H7 (cell line): ENCODE results near the gene GLYAT. TPM values are rescaled to one million over a fixed set of nuclear protein-coding genes. Genes with fewer than 3 reads are reported as not detected.

Source experiments
- DNase-seq: peaks from one replicate; pipeline ENCODE4 v3.0.0; 2012
- H3K27me3 ChIP-seq: 2 replicates; pipeline ENCODE4 v1.6.0; 2011; ENCODE audit warnings: mild to moderate bottlenecking, low read length; ENCODE audit not compliant: control insufficient read depth, insufficient read depth
- H3K36me3 ChIP-seq: replicated peaks from 2 replicates; pipeline ENCODE4 v1.5.1; 2011; ENCODE audit warnings: low read length; ENCODE audit not compliant: control insufficient read depth, insufficient read depth
- H3K4me3 ChIP-seq: 2 replicates; pipeline ENCODE4 v1.5.1; 2011; ENCODE audit warnings: low read depth, mild to moderate bottlenecking, control low read depth, low read length, moderate library complexity; ENCODE audit not compliant: insufficient read depth
- total RNA-seq: library from RNA; depleted of rRNA; stranded (reverse); fragments of >200 nt; shearing (Covaris generic); gene quantifications from 2 replicates; pipeline ENCODE4 v1.2.3, GENCODE V29; 2014; rRNA removed

GLYAT gene
- not detected in 2 replicates for total RNA-seq

GRCh38 chr11:58731819-58732218 lies at the start of gene GLYAT:
Gene GLYAT (minus strand): TSS chr11:58731943. CDS start chr11:58724496, 7,447 bp downstream.
- Histone ChIP-seq H3K27me3 (no peaks in the 10 kb centered on the region), H3K36me3 (no peaks in the 10 kb centered on the region), H3K4me3 (no peak within 1 kb of the TSS)
- no peak for DNase-seq

GRCh38 chr11:58781345-58781744 lies 49.6 kb upstream of the GLYAT start:
- no peaks in the 10 kb centered on the region for H3K27me3 ChIP-seq
- H3K36me3 ChIP-seq = no peaks in the 10 kb centered on the region
- H3K4me3 ChIP-seq = no peak overlapping the region
- no peak for DNase-seq

- no peak for DNase-seq
Measured at GRCh38 chr11:58780578-58780977, 48.8 kb upstream of the GLYAT start.

GRCh38 chr11:58776891-58777710 lies 45.4 kb upstream of the GLYAT start:
- H3K4me3 ChIP-seq = no peak overlapping the region
- H3K27me3 ChIP-seq = no peaks in the 10 kb centered on the region
- no peak for DNase-seq
- no peaks in the 10 kb centered on the region for H3K36me3 ChIP-seq

More at GRCh38 chr11:58780578-58780977, 48.8 kb upstream of the GLYAT start:
- Histone ChIP-seq H3K27me3 (no peaks in the 10 kb centered on the region), H3K4me3 (no peak overlapping the region), H3K36me3 (no peaks in the 10 kb centered on the region)

GRCh38 chr11:58775066-58775708 lies 43.4 kb upstream of the GLYAT start:
- Histone ChIP-seq H3K27me3 (no peaks in the 10 kb centered on the region), H3K36me3 (no peaks in the 10 kb centered on the region), H3K4me3 (no peak overlapping the region)
- no peak for DNase-seq

- Histone ChIP-seq H3K27me3 (no peaks in the 10 kb centered on the region), H3K36me3 (no peaks in the 10 kb centered on the region), H3K4me3 (no peak overlapping the region)
- DNase-seq = no peak
Measured at GRCh38 chr11:58774164-58774593, 42.4 kb upstream of the GLYAT start.

GRCh38 chr11:58773337-58773736 lies 41.6 kb upstream of the GLYAT start:
- Histone ChIP-seq H3K4me3 (no peak overlapping the region), H3K27me3 (no peaks in the 10 kb centered on the region), H3K36me3 (no peaks in the 10 kb centered on the region)
- no peak for DNase-seq

GRCh38 chr11:58772329-58773285 lies 40.9 kb upstream of the GLYAT start:
- Histone ChIP-seq H3K4me3 (no peak overlapping the region), H3K27me3 (no peaks in the 10 kb centered on the region)
- no peak for DNase-seq

GRCh38 chr11:58771458-58771855 lies 39.7 kb upstream of the GLYAT start:
- no peaks in the 10 kb centered on the region for H3K27me3 ChIP-seq
- DNase-seq = no peak
- no peak overlapping the region for H3K4me3 ChIP-seq
- H3K36me3 ChIP-seq = no peaks in the 10 kb centered on the region

More at GRCh38 chr11:58772329-58773285, 40.9 kb upstream of the GLYAT start:
- no peaks in the 10 kb centered on the region for H3K36me3 ChIP-seq

- DNase-seq = no peak
- H3K4me3 ChIP-seq = no peak overlapping the region
- H3K36me3 ChIP-seq = no peaks in the 10 kb centered on the region
- no peaks in the 10 kb centered on the region for H3K27me3 ChIP-seq
Measured at GRCh38 chr11:58770627-58771457, 39.1 kb upstream of the GLYAT start.

- Histone ChIP-seq H3K4me3 (no peak overlapping the region), H3K27me3 (no peaks in the 10 kb centered on the region), H3K36me3 (no peaks in the 10 kb centered on the region)
- DNase-seq = no peak
Measured at GRCh38 chr11:58770166-58770565, 38.4 kb upstream of the GLYAT start.

GRCh38 chr11:58769308-58769707 lies 37.6 kb upstream of the GLYAT start:
- Histone ChIP-seq H3K27me3 (no peaks in the 10 kb centered on the region), H3K36me3 (no peaks in the 10 kb centered on the region), H3K4me3 (no peak overlapping the region)
- DNase-seq = no peak

- H3K36me3 ChIP-seq = no peaks in the 10 kb centered on the region
- DNase-seq = no peak
- no peaks in the 10 kb centered on the region for H3K27me3 ChIP-seq
- no peak overlapping the region for H3K4me3 ChIP-seq
Measured at GRCh38 chr11:58768137-58768536, 36.4 kb upstream of the GLYAT start.

GRCh38 chr11:58765078-58765477 lies 33.3 kb upstream of the GLYAT start:
- H3K4me3 ChIP-seq = no peak overlapping the region
- H3K27me3 ChIP-seq = no peaks in the 10 kb centered on the region
- no peak for DNase-seq
- no peaks in the 10 kb centered on the region for H3K36me3 ChIP-seq
